Activated CD8-positive, alpha-beta memory T cell treated with anti-CD3 and anti-CD28 coated beads, Interleukin-2, amount 50 U/mL, for 1 hour (primary cell): ENCODE measurements around the gene CRYGA.
"Not testable (repeated sequence)": the region's sequence is repeated elsewhere in the genome, so short reads cannot be mapped to it uniquely, and the experiment has no call there.

Experiments used
- DNase-seq: peaks from one replicate; pipeline ENCODE4 v3.0.0-alpha.2; 2020; ENCODE audit errors: extremely low read depth

Gene CRYGA

GRCh38 chr2:208127090-208127489, 36.3 kb downstream of the CRYGA start:
- no peak for DNase-seq

- no peak for DNase-seq
Measured at GRCh38 chr2:208125251-208125650, 38.1 kb downstream of the CRYGA start.

GRCh38 chr2:208124013-208124715, 39.2 kb downstream of the CRYGA start, which contains the start of gene CRYGD:
Gene CRYGD (minus strand): TSS chr2:208124524. CDS start chr2:208124473, 51 bp downstream.
- not testable (repeated sequence) for DNase-seq

- no peak for DNase-seq
Measured at GRCh38 chr2:208122248-208122647, 41.1 kb downstream of the CRYGA start.

GRCh38 chr2:208118918-208119317, 44.5 kb downstream of the CRYGA start:
- no peak for DNase-seq

- not testable (repeated sequence) for DNase-seq
Measured at GRCh38 chr2:208117390-208117789, 46.0 kb downstream of the CRYGA start.

- DNase-seq: no peak
Measured at GRCh38 chr2:208112969-208113368, 50.4 kb downstream of the CRYGA start.

GRCh38 chr2:208112273-208112745, 51.1 kb downstream of the CRYGA start:
- DNase-seq: not testable (repeated sequence)
